WTC11 (cell line): ENCODE data around the gene UCK2. TPM values are rescaled to one million over a fixed set of nuclear protein-coding genes. Genes with fewer than 3 reads are reported as not detected.

Source experiments
- ATAC-seq: fragments of 200-7000 bp; cut with Tn5 transposase; 2 replicates; pipeline ENCODE4 v1.10.0; 2021; ENCODE audit warnings: mild to moderate bottlenecking, moderate library complexity
- CTCF ChIA-PET: fragments of 300-600 bp; sonication (Branson Sonifier 250); formaldehyde crosslinking; loops from one replicate; lab custom pipeline; 2021; ENCODE audit warnings: antibody characterized with exemption; lab: Charles Lee
- POLR2A ChIA-PET: fragments of 350-600 bp; sonication (Branson Sonifier 250); formaldehyde crosslinking; loops from one replicate; lab custom pipeline; 2021; ENCODE audit warnings: antibody characterized with exemption; lab: Charles Lee
- DNase-seq: peaks from one replicate; pipeline ENCODE4 v3.0.0; 2021; ENCODE audit warnings: low spot score
- H3K27ac Mint-ChIP-seq: 2 replicates; pipeline ENCODE4 v1.8.0; 2021; ENCODE audit warnings: mixed read lengths
- H3K27me3 Mint-ChIP-seq: 2 replicates; pipeline ENCODE4 v1.8.0; 2021; ENCODE audit warnings: low read depth, mild to moderate bottlenecking, moderate library complexity, mixed read lengths
- H3K36me3 Mint-ChIP-seq: 2 replicates; pipeline ENCODE4 v1.8.0; 2021; ENCODE audit warnings: mixed read lengths
- H3K4me1 Mint-ChIP-seq: 2 replicates; pipeline ENCODE4 v1.8.0; 2022; ENCODE audit warnings: mixed read lengths
- H3K4me3 Mint-ChIP-seq: 2 replicates; pipeline ENCODE4 v1.8.0; 2021; ENCODE audit warnings: mild to moderate bottlenecking, moderate library complexity, mixed read lengths
- H3K9me3 Mint-ChIP-seq: 2 replicates; pipeline ENCODE4 v1.8.0; 2021; ENCODE audit warnings: mixed read lengths
- ELF4 ChIP-seq: sonication (generic); formaldehyde crosslinking; IDR thresholded peaks from 2 replicates; pipeline ENCODE4 v1.8.1; 2022; ENCODE audit warnings: low read depth, mild to moderate bottlenecking, moderate library complexity, missing genetic modification reagents
- EMX1 ChIP-seq: fragments of 250-450 bp; sonication (Bioruptor Pico); IDR thresholded peaks from 2 replicates; pipeline ENCODE4 v1.8.0; 2021; ENCODE audit warnings: mild to moderate bottlenecking
- GABPB1 ChIP-seq: sonication (generic); formaldehyde crosslinking; IDR thresholded peaks from 2 replicates; pipeline ENCODE4 v1.8.1; 2023; ENCODE audit warnings: mild to moderate bottlenecking, missing genetic modification reagents
- GRHL2 ChIP-seq: fragments of 250-450 bp; sonication (Bioruptor Pico); IDR thresholded peaks from 2 replicates; pipeline ENCODE4 v1.8.0; 2022; ENCODE audit warnings: mild to moderate bottlenecking, moderate library complexity; ENCODE audit not compliant: insufficient replicate concordance, severe bottlenecking
- GTF2I ChIP-seq: fragments of 250-450 bp; sonication (Bioruptor Pico); conservative IDR thresholded peaks from 2 replicates; pipeline ENCODE4 v1.4.0; 2021; ENCODE audit warnings: mild to moderate bottlenecking
- NFATC4 ChIP-seq: fragments of 250-450 bp; sonication (Bioruptor Pico); IDR thresholded peaks from 2 replicates; pipeline ENCODE4 v1.9.0; 2021; ENCODE audit warnings: mild to moderate bottlenecking
- OVOL2 ChIP-seq: fragments of 250-450 bp; sonication (Bioruptor Pico); IDR thresholded peaks from 2 replicates; pipeline ENCODE4 v1.9.0; 2021; ENCODE audit warnings: mild to moderate bottlenecking, borderline replicate concordance
- SMAD4 ChIP-seq: sonication (generic); formaldehyde crosslinking; IDR thresholded peaks from 2 replicates; pipeline ENCODE4 v1.8.0; 2022; ENCODE audit warnings: mild to moderate bottlenecking, missing genetic modification reagents
- TP53 ChIP-seq: sonication (generic); formaldehyde crosslinking; IDR thresholded peaks from 2 replicates; pipeline ENCODE4 v1.8.1; 2023; ENCODE audit warnings: mild to moderate bottlenecking, missing genetic modification reagents
- ZNF219 ChIP-seq: sonication (generic); formaldehyde crosslinking; IDR thresholded peaks from 2 replicates; pipeline ENCODE4 v1.8.0; 2023; ENCODE audit warnings: missing genetic modification reagents, mild to moderate bottlenecking, borderline replicate concordance
- ZNF317 ChIP-seq: sonication (generic); formaldehyde crosslinking; IDR thresholded peaks from 2 replicates; pipeline ENCODE4 v1.8.1; 2023; ENCODE audit warnings: low read depth, mild to moderate bottlenecking, moderate library complexity, missing genetic modification reagents, borderline replicate concordance
- ZNF416 ChIP-seq: fragments of 250-450 bp; sonication (Bioruptor Pico); IDR thresholded peaks from 2 replicates; pipeline ENCODE4 v1.9.0; 2021; ENCODE audit warnings: mild to moderate bottlenecking, inconsistent platforms
- total RNA-seq: library from RNA; stranded (reverse); gene quantifications from 3 replicates; pipeline ENCODE4 v1.2.3, GENCODE V29; 2021
- TF ChIP-seq, protein P1 (sequence below): sonication (generic); formaldehyde crosslinking; conservative IDR thresholded peaks from 2 replicates; pipeline ENCODE4 v1.8.1; 2022; ENCODE audit warnings: mild to moderate bottlenecking, missing genetic modification reagents
- TF ChIP-seq, protein P2 (sequence below): sonication (generic); formaldehyde crosslinking; IDR thresholded peaks from 2 replicates; pipeline ENCODE4 v1.8.1; 2023; ENCODE audit warnings: mild to moderate bottlenecking, missing genetic modification reagents, moderate library complexity
- TF ChIP-seq, protein P3 (sequence below): fragments of 250-450 bp; sonication (Bioruptor Pico); IDR thresholded peaks from 2 replicates; pipeline ENCODE4 v2.1.2; 2022; ENCODE audit warnings: mild to moderate bottlenecking, moderate library complexity
- TF ChIP-seq, protein P4 (sequence below): sonication (generic); formaldehyde crosslinking; IDR thresholded peaks from 2 replicates; pipeline ENCODE4 v1.8.1; 2023; ENCODE audit warnings: mild to moderate bottlenecking, missing genetic modification reagents, borderline replicate concordance
- TF ChIP-seq, protein P5 (sequence below): sonication (generic); formaldehyde crosslinking; IDR thresholded peaks from 2 replicates; pipeline ENCODE4 v1.8.1; 2023; ENCODE audit warnings: mild to moderate bottlenecking, missing genetic modification reagents, moderate library complexity
- TF ChIP-seq, protein P6 (sequence below): fragments of 250-450 bp; sonication (Bioruptor Pico); IDR thresholded peaks from 2 replicates; pipeline ENCODE4 v1.9.0; 2021; ENCODE audit warnings: mild to moderate bottlenecking
- TF ChIP-seq, protein P7 (sequence below): fragments of 250-450 bp; sonication (Bioruptor Pico); IDR thresholded peaks from 2 replicates; pipeline ENCODE4 v1.9.0; 2021; ENCODE audit warnings: mild to moderate bottlenecking

The UCK2 gene
- total RNA-seq, 1 experiment from 2014 or later = 85.7 TPM

DNA sequence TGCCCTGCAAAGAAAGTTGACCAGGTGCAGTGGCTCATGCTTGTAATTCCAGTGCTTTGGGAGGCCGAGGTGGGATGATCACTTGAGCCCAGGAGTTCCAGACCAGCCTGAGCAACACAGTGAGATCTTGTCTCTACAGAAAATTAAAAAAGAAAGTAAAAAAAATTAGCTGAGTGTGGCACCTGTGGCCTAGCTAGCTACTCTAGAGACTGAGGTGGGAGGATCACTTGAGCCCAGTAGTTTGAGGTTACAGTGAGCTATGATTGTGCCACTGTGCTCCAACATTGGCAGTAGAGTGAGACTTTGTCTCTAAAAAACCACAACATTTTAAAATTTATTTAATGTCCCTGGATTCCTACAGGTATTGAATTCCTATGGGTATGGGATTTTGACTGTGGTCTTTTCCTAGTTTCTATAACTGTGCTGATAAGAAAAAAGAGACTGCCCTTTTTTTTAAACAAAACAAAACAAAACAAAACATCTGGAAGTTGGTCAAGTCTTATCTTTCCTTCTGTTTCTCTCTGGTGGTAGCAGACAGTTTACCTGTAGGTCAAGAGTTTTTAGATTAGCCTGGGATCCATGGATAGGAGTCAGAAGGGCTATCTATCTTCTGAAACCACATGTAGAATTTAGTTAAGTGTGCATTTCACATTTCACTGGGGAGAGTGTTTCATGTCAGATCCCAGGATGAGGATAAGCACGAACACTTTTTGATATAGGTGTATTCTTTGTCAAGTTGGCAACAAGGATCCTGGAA is 18.8 kb downstream of the UCK2 start:
- Mint-ChIP-seq H3K27ac (peak overlapping the region; percentile 37; the same call in 1 of the 2 replicates), H3K9me3 (peaks cover 8% of the 10 kb centered on the region; the same call in 1 of the 2 replicates), H3K4me1 (peaks cover 49% of the 10 kb centered on the region), H3K4me3 (no peak overlapping the region), H3K36me3 (peaks cover 12% of the 10 kb centered on the region), H3K27me3 (no peaks in the 10 kb centered on the region)
- DNase-seq = no peak
- ATAC-seq = no peak
- CTCF ChIA-PET = interaction anchor here (0.6 kb wide), 1 partner anchor 10 kb away, joined by 3 read pairs; no protein-coding TSS in a partner anchor
- TF ChIP-seq ELF4 (CRISPR knock-in tag) = no peak
- TF ChIP-seq, protein P1, sequence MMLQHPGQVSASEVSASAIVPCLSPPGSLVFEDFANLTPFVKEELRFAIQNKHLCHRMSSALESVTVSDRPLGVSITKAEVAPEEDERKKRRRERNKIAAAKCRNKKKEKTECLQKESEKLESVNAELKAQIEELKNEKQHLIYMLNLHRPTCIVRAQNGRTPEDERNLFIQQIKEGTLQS (CRISPR knock-in tag) = no peak
- no peak for TF ChIP-seq ZNF219 (CRISPR knock-in tag)
- TF ChIP-seq ZNF416 (CRISPR knock-in tag) = no peak
- TF ChIP-seq GABPB1 (CRISPR knock-in tag) = no peak
- TF ChIP-seq, protein P2, sequence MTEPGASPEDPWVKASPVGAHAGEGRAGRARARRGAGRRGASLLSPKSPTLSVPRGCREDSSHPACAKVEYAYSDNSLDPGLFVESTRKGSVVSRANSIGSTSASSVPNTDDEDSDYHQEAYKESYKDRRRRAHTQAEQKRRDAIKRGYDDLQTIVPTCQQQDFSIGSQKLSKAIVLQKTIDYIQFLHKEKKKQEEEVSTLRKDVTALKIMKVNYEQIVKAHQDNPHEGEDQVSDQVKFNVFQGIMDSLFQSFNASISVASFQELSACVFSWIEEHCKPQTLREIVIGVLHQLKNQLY (CRISPR knock-in tag) = no peak
- no peak for TF ChIP-seq OVOL2 (CRISPR knock-in tag)
- TF ChIP-seq EMX1 = no peak
- TF ChIP-seq SMAD4 = no peak
- TF ChIP-seq, protein P3, sequence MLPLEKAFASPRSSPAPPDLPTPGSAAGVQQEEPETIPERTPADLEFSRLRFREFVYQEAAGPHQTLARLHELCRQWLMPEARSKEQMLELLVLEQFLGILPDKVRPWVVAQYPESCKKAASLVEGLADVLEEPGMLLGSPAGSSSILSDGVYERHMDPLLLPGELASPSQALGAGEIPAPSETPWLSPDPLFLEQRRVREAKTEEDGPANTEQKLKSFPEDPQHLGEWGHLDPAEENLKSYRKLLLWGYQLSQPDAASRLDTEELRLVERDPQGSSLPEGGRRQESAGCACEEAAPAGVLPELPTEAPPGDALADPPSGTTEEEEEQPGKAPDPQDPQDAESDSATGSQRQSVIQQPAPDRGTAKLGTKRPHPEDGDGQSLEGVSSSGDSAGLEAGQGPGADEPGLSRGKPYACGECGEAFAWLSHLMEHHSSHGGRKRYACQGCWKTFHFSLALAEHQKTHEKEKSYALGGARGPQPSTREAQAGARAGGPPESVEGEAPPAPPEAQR (CRISPR knock-in tag) = no peak
- TF ChIP-seq GRHL2 (CRISPR knock-in tag) = no peak
- no peak for TF ChIP-seq NFATC4 (CRISPR knock-in tag)
- TF ChIP-seq ZNF317 (CRISPR knock-in tag) = no peak
- TF ChIP-seq, protein P4, sequence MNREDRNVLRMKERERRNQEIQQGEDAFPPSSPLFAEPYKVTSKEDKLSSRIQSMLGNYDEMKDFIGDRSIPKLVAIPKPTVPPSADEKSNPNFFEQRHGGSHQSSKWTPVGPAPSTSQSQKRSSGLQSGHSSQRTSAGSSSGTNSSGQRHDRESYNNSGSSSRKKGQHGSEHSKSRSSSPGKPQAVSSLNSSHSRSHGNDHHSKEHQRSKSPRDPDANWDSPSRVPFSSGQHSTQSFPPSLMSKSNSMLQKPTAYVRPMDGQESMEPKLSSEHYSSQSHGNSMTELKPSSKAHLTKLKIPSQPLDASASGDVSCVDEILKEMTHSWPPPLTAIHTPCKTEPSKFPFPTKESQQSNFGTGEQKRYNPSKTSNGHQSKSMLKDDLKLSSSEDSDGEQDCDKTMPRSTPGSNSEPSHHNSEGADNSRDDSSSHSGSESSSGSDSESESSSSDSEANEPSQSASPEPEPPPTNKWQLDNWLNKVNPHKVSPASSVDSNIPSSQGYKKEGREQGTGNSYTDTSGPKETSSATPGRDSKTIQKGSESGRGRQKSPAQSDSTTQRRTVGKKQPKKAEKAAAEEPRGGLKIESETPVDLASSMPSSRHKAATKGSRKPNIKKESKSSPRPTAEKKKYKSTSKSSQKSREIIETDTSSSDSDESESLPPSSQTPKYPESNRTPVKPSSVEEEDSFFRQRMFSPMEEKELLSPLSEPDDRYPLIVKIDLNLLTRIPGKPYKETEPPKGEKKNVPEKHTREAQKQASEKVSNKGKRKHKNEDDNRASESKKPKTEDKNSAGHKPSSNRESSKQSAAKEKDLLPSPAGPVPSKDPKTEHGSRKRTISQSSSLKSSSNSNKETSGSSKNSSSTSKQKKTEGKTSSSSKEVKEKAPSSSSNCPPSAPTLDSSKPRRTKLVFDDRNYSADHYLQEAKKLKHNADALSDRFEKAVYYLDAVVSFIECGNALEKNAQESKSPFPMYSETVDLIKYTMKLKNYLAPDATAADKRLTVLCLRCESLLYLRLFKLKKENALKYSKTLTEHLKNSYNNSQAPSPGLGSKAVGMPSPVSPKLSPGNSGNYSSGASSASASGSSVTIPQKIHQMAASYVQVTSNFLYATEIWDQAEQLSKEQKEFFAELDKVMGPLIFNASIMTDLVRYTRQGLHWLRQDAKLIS = no peak
- no peak for TF ChIP-seq TP53 (CRISPR knock-in tag)
- TF ChIP-seq GTF2I (CRISPR knock-in tag) = no peak
- TF ChIP-seq, protein P5, sequence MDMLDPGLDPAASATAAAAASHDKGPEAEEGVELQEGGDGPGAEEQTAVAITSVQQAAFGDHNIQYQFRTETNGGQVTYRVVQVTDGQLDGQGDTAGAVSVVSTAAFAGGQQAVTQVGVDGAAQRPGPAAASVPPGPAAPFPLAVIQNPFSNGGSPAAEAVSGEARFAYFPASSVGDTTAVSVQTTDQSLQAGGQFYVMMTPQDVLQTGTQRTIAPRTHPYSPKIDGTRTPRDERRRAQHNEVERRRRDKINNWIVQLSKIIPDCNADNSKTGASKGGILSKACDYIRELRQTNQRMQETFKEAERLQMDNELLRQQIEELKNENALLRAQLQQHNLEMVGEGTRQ (CRISPR knock-in tag) = no peak
- POLR2A ChIA-PET = interaction anchor here (0.6 kb wide), 1 partner anchor 112 kb away, joined by 3 read pairs; no protein-coding TSS in a partner anchor

DNA sequence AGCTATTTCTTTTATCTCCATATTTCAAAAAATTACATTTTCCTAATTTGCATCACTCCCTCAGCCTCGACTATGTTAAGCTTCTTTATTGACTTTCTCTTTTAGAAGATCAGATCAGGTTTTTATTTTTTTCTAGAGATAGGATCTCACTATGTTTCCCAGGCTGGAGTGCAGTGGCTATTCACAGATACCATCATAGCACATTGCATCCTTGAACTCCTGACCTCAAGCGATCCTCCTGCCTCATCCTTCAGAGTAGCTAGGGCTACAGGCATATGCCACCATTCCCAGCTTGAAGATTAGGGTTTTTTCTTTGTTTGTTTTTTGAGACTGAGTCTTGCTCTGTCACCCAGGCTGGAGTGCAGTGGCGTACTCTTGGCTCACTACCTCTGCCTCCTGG is 20.1 kb downstream of the UCK2 start:
- H3K4me3 Mint-ChIP-seq = no peak overlapping the region
- CTCF ChIA-PET = no interaction called here
- H3K27ac Mint-ChIP-seq = no peak overlapping the region
- peaks cover 47% of the 10 kb centered on the region for H3K4me1 Mint-ChIP-seq
- H3K36me3 Mint-ChIP-seq = peaks cover 12% of the 10 kb centered on the region
- TF ChIP-seq, protein P6, sequence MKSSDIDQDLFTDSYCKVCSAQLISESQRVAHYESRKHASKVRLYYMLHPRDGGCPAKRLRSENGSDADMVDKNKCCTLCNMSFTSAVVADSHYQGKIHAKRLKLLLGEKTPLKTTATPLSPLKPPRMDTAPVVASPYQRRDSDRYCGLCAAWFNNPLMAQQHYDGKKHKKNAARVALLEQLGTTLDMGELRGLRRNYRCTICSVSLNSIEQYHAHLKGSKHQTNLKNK = no peak
- TF ChIP-seq, protein P7, sequence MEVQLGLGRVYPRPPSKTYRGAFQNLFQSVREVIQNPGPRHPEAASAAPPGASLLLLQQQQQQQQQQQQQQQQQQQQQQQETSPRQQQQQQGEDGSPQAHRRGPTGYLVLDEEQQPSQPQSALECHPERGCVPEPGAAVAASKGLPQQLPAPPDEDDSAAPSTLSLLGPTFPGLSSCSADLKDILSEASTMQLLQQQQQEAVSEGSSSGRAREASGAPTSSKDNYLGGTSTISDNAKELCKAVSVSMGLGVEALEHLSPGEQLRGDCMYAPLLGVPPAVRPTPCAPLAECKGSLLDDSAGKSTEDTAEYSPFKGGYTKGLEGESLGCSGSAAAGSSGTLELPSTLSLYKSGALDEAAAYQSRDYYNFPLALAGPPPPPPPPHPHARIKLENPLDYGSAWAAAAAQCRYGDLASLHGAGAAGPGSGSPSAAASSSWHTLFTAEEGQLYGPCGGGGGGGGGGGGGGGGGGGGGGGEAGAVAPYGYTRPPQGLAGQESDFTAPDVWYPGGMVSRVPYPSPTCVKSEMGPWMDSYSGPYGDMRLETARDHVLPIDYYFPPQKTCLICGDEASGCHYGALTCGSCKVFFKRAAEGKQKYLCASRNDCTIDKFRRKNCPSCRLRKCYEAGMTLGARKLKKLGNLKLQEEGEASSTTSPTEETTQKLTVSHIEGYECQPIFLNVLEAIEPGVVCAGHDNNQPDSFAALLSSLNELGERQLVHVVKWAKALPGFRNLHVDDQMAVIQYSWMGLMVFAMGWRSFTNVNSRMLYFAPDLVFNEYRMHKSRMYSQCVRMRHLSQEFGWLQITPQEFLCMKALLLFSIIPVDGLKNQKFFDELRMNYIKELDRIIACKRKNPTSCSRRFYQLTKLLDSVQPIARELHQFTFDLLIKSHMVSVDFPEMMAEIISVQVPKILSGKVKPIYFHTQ (CRISPR knock-in tag) = no peak
- no peak for ATAC-seq
- POLR2A ChIA-PET = no interaction called here
- no peak for DNase-seq
- H3K9me3 Mint-ChIP-seq = peaks cover 8% of the 10 kb centered on the region; the same call in 1 of the 2 replicates
- no peaks in the 10 kb centered on the region for H3K27me3 Mint-ChIP-seq
